Mammary epithelial cell (primary cell): ENCODE data around the gene CD58.

Experiments
- CTCF ChIP-seq, 2 donors: IDR thresholded peaks in 1 of 2; conservative IDR thresholded peaks in 1 of 2; 2 replicates each; pipeline ENCODE4 v1.5.1; 2011 to 2012; ENCODE audit warnings: inconsistent platforms in 2 of 2, low read length in 2 of 2, mild to moderate bottlenecking in 2 of 2, control low read depth in 1 of 2, low read depth in 1 of 2; ENCODE audit not compliant: insufficient read depth in 1 of 2; ENCODE audit errors: extremely low read depth in 1 of 2
- EZH2 ChIP-seq: IDR thresholded peaks from 2 replicates; pipeline ENCODE4 v1.6.1; 2012; ENCODE audit warnings: low read length, inconsistent platforms, borderline replicate concordance

DNA sequence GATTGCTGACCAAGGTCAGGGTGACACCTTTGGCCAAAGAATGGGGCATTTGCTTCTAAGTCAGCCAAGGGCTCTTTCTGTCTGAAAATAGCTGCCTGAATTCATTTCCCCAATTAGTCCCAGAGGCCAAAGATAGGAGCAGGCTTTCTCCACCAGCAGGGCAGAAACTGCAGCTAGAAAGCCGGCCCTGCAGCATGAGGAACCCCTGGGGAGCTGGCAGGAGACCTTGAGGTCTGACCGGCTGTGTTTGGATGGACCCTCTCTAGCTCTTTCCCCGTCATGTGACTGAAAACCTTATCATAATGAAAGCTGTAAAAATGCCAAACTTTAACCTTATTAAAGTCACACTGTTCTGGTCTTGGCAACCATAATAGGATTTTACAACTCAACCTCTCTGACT lies 93.4 kb downstream of the CD58 start:
- TF ChIP-seq CTCF (conservative IDR thresholded peaks at IDR 0.05 in 1 of 2, IDR thresholded peaks at IDR 0.05 in 1 of 2; ENCODE audit: extremely low read depth in 1 of 2, insufficient read depth in 1 of 2, low read depth in 1 of 2, low read length in 2 of 2) (no peak), EZH2 (no peak)
